Loucy (cell line): Measurements from ENCODE around the gene PIK3R5.

Source experiments
- H2AFZ ChIP-seq: fragments of 200-600 bp; sonication (generic); 2 replicates; pipeline ENCODE4 v1.6.0; 2016; ENCODE audit warnings: antibody characterized with exemption, mild to moderate bottlenecking, low read length, moderate library complexity
- H3F3A ChIP-seq: fragments of 200-600 bp; 2 replicates; pipeline ENCODE4 v1.6.0; 2016; ENCODE audit warnings: antibody characterized with exemption, low read depth, mild to moderate bottlenecking
- H3K27me3 ChIP-seq: fragments of 200-600 bp; sonication (generic); 2 replicates; pipeline ENCODE4 v1.6.1; 2014; ENCODE audit warnings: low read length, mild to moderate bottlenecking; ENCODE audit not compliant: insufficient read depth, poor library complexity, severe bottlenecking
- H3K36me3 ChIP-seq: fragments of 200-600 bp; sonication (generic); 2 replicates; pipeline ENCODE4 v1.6.1; 2016; ENCODE audit warnings: low read length; ENCODE audit not compliant: insufficient read depth
- H3K4me1 ChIP-seq: fragments of 200-600 bp; sonication (generic); 2 replicates; pipeline ENCODE4 v1.5.1; 2014; ENCODE audit warnings: low read length, mild to moderate bottlenecking; ENCODE audit not compliant: insufficient read depth, poor library complexity, severe bottlenecking
- H3K4me2 ChIP-seq: fragments of 200-600 bp; sonication (generic); 2 replicates; pipeline ENCODE4 v1.6.0; 2014; ENCODE audit warnings: antibody characterized with exemption, low read length, low read depth, mild to moderate bottlenecking; ENCODE audit not compliant: poor library complexity, severe bottlenecking
- H3K4me3 ChIP-seq: fragments of 200-600 bp; sonication (generic); 2 replicates; pipeline ENCODE4 v1.5.1; 2014; ENCODE audit warnings: low read length, mild to moderate bottlenecking, mixed read lengths; ENCODE audit not compliant: poor library complexity, severe bottlenecking
- H3K79me2 ChIP-seq: fragments of 200-600 bp; sonication (generic); 2 replicates; pipeline ENCODE4 v1.6.1; 2014; ENCODE audit warnings: low read length; ENCODE audit not compliant: insufficient read depth
- H3K9ac ChIP-seq: fragments of 200-600 bp; sonication (generic); 2 replicates; pipeline ENCODE4 v1.6.0; 2014; ENCODE audit warnings: mild to moderate bottlenecking, low read depth, low read length, moderate library complexity; ENCODE audit not compliant: poor library complexity, severe bottlenecking
- H3K9me2 ChIP-seq: fragments of 200-600 bp; sonication (generic); replicated peaks from 2 replicates; pipeline ENCODE4 v1.6.1; 2016; ENCODE audit warnings: low read depth, low read length, mixed read lengths
- H3K9me3 ChIP-seq: fragments of 200-600 bp; sonication (generic); 2 replicates; pipeline ENCODE4 v1.6.1; 2014; ENCODE audit warnings: mild to moderate bottlenecking, antibody characterized with exemption, low read length, low read depth; ENCODE audit not compliant: insufficient read depth
- H4K20me1 ChIP-seq: fragments of 200-600 bp; sonication (generic); 2 replicates; pipeline ENCODE4 v1.6.0; 2014; ENCODE audit warnings: antibody characterized with exemption, low read length, mild to moderate bottlenecking; ENCODE audit not compliant: insufficient read depth, poor library complexity, severe bottlenecking
- EZH2phosphoT487 ChIP-seq: fragments of 200-600 bp; IDR thresholded peaks from 2 replicates; pipeline ENCODE4 v1.6.1; 2018; ENCODE audit warnings: antibody characterized with exemption, mild to moderate bottlenecking, moderate library complexity, borderline replicate concordance
- TF ChIP-seq, protein P1 (sequence below): fragments of 200-600 bp; sonication (generic); conservative IDR thresholded peaks from 2 replicates; pipeline ENCODE4 v1.5.1; 2014; ENCODE audit warnings: mild to moderate bottlenecking, antibody characterized with exemption, low read length

PIK3R5 gene

DNA sequence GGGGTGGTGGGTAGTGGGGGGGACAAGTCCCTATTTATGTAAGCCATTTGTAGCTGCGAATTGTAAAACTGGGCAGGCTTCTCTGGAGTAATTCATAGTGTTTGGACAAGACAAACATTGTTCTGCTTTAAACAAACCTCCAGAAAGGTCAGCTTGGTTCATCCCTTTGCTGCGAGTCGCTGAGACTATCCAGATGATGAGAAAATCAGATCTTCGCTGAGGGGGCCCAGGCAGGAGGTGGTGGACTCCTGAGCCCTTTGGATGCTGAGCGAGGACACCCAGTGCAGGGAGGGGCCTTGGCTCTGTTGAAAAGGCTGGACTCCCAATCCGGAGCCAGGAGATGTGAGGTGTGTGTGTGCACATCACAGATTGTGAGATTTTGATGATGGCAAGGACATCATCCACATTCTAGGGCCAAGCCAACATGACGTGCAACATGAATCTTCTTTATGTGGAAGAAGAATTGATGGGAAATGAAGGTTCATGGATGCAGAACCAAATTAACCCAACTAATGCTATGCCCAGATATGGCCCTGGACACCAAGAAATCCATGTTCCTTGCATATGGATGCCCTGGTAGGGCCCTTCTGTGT is 40.8 kb upstream of the PIK3R5 start:
- Histone ChIP-seq H2AFZ (no peak overlapping the region), H3K27me3 (no peaks in the 10 kb centered on the region), H3K9ac (no peak overlapping the region), H3K4me2 (no peak overlapping the region), H3K9me3 (no peaks in the 10 kb centered on the region), H3K4me3 (no peak overlapping the region), H3K9me2 (no peaks in the 10 kb centered on the region), H3F3A (no peaks in the 10 kb centered on the region), H4K20me1 (no peaks in the 10 kb centered on the region), H3K4me1 (no peaks in the 10 kb centered on the region), H3K36me3 (no peaks in the 10 kb centered on the region), H3K79me2 (no peaks in the 10 kb centered on the region)
- TF ChIP-seq, protein P1, sequence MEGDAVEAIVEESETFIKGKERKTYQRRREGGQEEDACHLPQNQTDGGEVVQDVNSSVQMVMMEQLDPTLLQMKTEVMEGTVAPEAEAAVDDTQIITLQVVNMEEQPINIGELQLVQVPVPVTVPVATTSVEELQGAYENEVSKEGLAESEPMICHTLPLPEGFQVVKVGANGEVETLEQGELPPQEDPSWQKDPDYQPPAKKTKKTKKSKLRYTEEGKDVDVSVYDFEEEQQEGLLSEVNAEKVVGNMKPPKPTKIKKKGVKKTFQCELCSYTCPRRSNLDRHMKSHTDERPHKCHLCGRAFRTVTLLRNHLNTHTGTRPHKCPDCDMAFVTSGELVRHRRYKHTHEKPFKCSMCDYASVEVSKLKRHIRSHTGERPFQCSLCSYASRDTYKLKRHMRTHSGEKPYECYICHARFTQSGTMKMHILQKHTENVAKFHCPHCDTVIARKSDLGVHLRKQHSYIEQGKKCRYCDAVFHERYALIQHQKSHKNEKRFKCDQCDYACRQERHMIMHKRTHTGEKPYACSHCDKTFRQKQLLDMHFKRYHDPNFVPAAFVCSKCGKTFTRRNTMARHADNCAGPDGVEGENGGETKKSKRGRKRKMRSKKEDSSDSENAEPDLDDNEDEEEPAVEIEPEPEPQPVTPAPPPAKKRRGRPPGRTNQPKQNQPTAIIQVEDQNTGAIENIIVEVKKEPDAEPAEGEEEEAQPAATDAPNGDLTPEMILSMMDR, result no peak
- no peak for TF ChIP-seq EZH2phosphoT487

GRCh38 chr17:9004961-9005285 is 39.4 kb upstream of the PIK3R5 start:
- Histone ChIP-seq H3F3A (no peaks in the 10 kb centered on the region), H3K27me3 (no peaks in the 10 kb centered on the region), H3K4me1 (no peaks in the 10 kb centered on the region), H2AFZ (no peak overlapping the region), H3K79me2 (no peaks in the 10 kb centered on the region), H3K9me2 (no peaks in the 10 kb centered on the region), H4K20me1 (no peaks in the 10 kb centered on the region), H3K4me3 (no peak overlapping the region), H3K36me3 (no peaks in the 10 kb centered on the region), H3K4me2 (no peak overlapping the region), H3K9ac (no peak overlapping the region), H3K9me3 (no peaks in the 10 kb centered on the region)
- TF ChIP-seq, protein P1, result no peak
- no peak for TF ChIP-seq EZH2phosphoT487

- H3K9ac ChIP-seq, result no peak overlapping the region
- H3K4me1 ChIP-seq, result no peaks in the 10 kb centered on the region
- no peaks in the 10 kb centered on the region for H3F3A ChIP-seq
- H3K4me2 ChIP-seq, result no peak overlapping the region
- no peaks in the 10 kb centered on the region for H3K36me3 ChIP-seq
- H3K4me3 ChIP-seq, result no peak overlapping the region
- H4K20me1 ChIP-seq, result no peaks in the 10 kb centered on the region
- H3K9me2 ChIP-seq, result no peaks in the 10 kb centered on the region
- no peak for TF ChIP-seq EZH2phosphoT487
- TF ChIP-seq, protein P1, result no peak
- H3K79me2 ChIP-seq, result no peaks in the 10 kb centered on the region
- H2AFZ ChIP-seq, result no peak overlapping the region
- H3K9me3 ChIP-seq, result no peaks in the 10 kb centered on the region
- no peaks in the 10 kb centered on the region for H3K27me3 ChIP-seq
These were observed 38.8 kb upstream of the PIK3R5 start for GRCh38 chr17:9004132-9004960.
